IPS DF 19.7 (cell line): ENCODE data around the gene NMUR2.

Source experiments
- DNase-seq: peaks from one replicate; pipeline ENCODE4 v3.0.0-alpha.2; 2013; ENCODE audit warnings: low read depth, low spot score

Gene NMUR2

GRCh38 chr5:152405145-152405544 is at the start of gene NMUR2:
Gene NMUR2 (minus strand): TSS chr5:152405279. CDS start chr5:152405113, 166 bp downstream.
- peak; percentile 35 for DNase-seq

GRCh38 chr5:152443935-152444334 is 38.9 kb upstream of the NMUR2 start:
- DNase-seq, result no peak

GRCh38 chr5:152439791-152440190 is 34.7 kb upstream of the NMUR2 start:
- DNase-seq, result no peak

- DNase-seq, result peak; percentile 54
Observed at GRCh38 chr5:152437866-152438265, 32.8 kb upstream of the NMUR2 start.

GRCh38 chr5:152427721-152428120 is 22.6 kb upstream of the NMUR2 start:
- DNase-seq, result no peak

- no peak for DNase-seq
Observed at GRCh38 chr5:152425083-152425482, 20.0 kb upstream of the NMUR2 start.

- no peak for DNase-seq
Observed at GRCh38 chr5:152424501-152424900, 19.4 kb upstream of the NMUR2 start.

- no peak for DNase-seq
Observed at GRCh38 chr5:152422081-152422480, 17.0 kb upstream of the NMUR2 start.

- no peak for DNase-seq
Observed at GRCh38 chr5:152412129-152412528, 7.0 kb upstream of the NMUR2 start.

- DNase-seq, result no peak
Observed at GRCh38 chr5:152406082-152406481, 1.0 kb upstream of the NMUR2 start.

- DNase-seq, result no peak
Observed at GRCh38 chr5:152404494-152404893, 585 bp downstream of the NMUR2 start.

- DNase-seq, result no peak
Observed at GRCh38 chr5:152403046-152403445, 2.0 kb downstream of the NMUR2 start.

GRCh38 chr5:152400846-152401245 is 4.2 kb downstream of the NMUR2 start:
- no peak for DNase-seq

GRCh38 chr5:152397581-152397980 is 7.5 kb downstream of the NMUR2 start:
- no peak for DNase-seq

- DNase-seq, result no peak
Observed at GRCh38 chr5:152393441-152393840, 11.6 kb downstream of the NMUR2 start.

- no peak for DNase-seq
Observed at GRCh38 chr5:152389208-152389849, 15.8 kb downstream of the NMUR2 start.

GRCh38 chr5:152388610-152389009 is 16.5 kb downstream of the NMUR2 start:
- no peak for DNase-seq

- no peak for DNase-seq
Observed at GRCh38 chr5:152380415-152381123, 24.5 kb downstream of the NMUR2 start.

- DNase-seq, result no peak
Observed at GRCh38 chr5:152379331-152379730, 25.7 kb downstream of the NMUR2 start.

GRCh38 chr5:152378730-152379129 is 26.3 kb downstream of the NMUR2 start:
- DNase-seq, result no peak

GRCh38 chr5:152376886-152377285 is 28.2 kb downstream of the NMUR2 start:
- no peak for DNase-seq

GRCh38 chr5:152374711-152375275 is 30.3 kb downstream of the NMUR2 start:
- DNase-seq, result no peak

- no peak for DNase-seq
Observed at GRCh38 chr5:152372875-152373274, 32.2 kb downstream of the NMUR2 start.
